Midbrain (tissue), 1 donor: ENCODE data around the gene EFCC1.

ENCODE experiments used
- DNase-seq: peaks from one replicate; lab custom pipeline; 2025; lab: John Stamatoyannopoulos, UW

Gene EFCC1

DNA sequence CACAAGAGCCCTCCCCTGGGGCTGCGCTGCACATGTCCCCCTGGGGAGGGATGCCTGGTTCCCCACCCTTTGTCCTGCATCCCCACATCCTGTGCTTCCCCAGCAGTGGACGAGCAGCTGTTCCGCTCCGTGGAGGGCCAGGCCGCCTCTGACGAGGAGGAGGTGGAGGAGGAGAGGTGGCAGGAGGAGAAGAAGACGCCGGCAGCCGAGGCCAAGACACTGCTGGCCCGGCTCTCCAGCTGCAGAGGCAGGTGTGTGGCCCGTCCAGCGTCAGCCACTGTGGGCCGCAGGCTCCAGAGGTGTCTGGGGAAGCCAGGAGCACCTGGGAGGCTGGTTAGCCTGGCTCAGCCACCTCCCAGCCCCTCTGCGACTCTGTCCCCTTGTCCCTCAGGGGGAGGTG lies 31.6 kb downstream of the EFCC1 start:
- DNase-seq: no peak

DNA sequence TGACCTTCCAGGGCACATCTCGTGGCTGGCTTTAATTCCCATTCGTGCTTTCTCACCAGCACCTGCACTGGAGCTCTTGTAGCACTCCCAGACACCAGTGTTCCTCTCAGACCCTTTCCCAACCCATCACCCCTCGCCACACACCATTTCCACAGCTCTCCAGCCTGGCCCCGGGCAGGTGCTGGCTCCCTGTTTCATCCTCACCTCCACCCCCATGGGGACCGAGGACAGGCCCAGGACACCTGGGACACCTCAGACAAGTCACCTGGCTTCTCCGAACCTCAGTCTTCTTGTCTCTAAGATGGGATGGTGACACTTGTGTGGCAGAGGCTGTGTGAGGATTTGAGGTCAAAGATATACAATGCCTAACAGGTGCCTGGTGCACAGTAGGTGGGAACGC lies 32.0 kb downstream of the EFCC1 start:
- no peak for DNase-seq

DNA sequence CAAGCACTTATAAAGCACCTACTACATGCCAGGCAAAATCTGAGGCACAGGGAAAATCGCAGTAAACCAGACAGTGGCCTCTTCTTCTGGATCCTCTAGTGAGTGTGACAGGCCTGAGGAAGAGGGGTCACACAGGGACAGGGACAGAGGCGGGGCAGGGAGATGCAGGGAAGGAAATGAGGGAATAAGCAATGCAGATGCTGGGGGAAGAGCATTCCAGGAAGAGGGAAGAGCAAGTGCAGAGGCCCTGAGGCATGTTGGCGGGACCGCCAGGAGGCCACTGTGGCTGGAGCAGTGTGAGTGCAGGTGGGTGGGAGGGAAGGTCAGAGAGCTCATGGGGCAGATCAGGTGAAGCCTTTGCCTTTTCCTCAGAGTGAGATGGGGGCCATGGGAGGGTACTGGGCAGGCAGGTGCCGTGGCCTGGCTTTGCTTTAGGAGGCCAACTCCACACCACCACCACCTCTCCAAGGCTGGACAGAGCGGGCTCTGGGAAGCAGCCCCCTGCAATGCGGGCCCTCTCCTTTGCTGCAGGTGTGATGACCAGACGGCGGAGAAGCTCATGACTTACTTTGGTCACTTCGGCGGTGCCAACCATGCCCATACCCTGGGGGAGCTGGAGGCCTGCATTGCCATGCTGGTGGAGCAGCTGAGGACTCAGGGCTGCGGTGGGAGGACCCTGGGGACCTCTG lies 32.7 kb downstream of the EFCC1 start:
- no peak for DNase-seq

DNA sequence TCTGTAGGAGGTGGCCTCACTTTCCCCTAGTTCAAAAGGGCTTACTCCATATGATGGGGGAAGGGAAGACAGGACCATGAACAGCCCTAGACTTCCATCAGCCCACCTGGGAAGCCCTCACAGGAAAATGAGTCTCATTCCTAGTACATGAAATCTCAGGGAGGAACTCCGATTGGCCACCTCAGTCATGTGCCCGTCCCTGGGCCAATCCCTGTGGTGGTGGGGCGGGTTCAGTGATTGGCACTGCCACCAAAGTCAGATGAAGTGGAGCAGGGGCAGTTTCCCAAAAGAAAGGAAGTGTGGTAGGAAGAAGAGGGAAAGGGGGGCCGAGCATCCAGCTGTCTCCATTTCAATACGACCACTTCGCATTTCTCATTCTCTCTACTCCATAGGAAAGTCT lies 33.5 kb downstream of the EFCC1 start:
- no peak for DNase-seq

DNA sequence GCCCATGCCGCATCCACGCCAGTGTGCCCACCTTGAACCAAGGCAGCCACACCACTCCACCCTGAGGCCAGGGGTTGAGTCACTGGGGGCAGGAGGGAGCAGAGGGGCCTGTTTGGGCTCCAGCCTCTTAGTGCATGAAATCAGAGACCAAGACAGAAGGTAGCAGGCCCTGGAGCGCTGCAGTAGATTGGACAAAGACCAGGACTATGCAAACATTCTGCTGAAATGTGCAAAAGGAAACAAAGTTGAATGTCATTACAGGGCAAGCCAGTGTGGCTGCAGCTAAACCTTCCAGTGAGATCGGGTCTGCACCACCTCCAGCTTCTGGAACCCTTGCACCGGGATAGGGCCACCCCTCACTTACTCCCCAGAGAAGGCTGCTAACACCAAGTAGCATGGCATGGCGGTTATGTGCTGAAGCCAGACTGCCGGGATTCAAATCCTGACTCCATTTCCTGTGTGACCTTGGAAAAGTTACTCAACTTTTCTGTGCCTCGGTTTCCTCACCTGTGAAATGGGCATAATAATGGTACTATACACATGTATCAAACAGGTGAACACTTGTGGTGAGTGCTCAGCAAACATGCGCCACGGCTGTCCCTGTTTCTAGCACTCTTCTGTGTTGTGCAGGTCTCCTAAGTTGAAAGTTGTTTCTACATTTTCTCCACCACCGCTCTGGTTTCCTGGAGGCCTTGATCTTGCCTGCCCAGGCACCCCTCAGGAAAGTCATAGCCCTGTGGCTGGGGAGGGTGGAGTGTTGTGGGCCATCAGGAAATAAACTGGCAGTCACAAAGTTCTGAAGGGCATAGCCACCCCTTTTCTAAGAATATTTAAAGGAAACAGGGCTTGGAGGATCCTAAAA lies 34.5 kb downstream of the EFCC1 start:
- no peak for DNase-seq

DNA sequence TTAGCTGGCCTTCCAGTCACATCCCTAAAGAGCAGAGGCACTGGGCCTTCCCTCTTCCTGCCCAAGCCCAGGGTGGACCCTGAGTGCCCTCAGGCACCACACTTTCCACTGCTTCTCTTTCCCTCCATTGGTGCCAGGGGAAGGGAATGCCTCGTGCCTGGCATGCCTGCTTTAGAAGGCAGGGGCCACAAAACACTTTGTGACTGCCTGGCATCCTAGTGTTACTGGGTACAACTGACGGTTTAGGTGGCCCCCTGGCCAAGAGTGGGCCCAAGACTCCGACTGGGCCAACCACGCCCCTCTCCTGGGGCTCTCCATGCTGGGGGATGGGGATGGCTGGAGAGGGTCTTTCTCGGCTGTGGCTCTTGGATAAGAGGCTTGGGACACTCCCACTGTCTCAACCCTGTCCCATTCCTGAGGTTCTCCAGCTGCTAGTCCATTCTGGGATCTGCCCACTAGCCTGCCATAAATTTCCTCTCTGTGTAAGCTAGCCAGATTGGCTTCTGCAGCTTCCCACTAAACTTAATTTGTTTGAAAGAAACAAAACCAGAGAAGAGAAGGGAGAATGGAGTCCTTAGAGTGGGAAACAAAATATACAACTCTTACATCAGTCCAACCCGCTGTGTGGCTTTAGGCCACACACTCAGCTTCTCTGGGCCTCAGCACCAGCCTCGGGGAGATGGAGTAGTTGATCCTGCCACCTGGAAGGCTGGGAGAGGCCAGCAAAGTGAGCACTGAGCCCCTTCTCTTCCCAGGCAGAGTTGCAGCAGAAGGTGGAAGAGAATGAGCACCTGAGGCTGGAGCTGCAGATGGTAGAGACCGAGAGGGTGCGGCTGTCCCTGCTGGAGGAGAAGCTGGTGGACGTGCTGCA lies 35.4 kb downstream of the EFCC1 start:
- no peak for DNase-seq

DNA sequence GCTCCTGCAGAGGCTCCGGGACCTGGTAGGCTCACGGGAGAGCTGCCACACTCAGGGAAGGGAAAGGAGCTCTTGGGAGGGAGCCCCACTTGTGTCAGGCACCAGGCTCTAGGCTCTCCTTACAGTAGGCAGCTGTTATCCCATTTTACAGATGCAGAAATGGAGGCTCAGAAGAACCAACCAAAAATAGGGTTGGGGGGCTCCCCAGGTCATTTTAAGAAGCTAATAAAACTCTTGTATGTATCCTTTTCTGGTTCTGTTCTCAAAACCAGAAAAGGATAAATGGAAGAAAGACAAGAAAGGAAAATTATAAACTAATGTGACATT lies 36.0 kb downstream of the EFCC1 start:
- no peak for DNase-seq

DNA sequence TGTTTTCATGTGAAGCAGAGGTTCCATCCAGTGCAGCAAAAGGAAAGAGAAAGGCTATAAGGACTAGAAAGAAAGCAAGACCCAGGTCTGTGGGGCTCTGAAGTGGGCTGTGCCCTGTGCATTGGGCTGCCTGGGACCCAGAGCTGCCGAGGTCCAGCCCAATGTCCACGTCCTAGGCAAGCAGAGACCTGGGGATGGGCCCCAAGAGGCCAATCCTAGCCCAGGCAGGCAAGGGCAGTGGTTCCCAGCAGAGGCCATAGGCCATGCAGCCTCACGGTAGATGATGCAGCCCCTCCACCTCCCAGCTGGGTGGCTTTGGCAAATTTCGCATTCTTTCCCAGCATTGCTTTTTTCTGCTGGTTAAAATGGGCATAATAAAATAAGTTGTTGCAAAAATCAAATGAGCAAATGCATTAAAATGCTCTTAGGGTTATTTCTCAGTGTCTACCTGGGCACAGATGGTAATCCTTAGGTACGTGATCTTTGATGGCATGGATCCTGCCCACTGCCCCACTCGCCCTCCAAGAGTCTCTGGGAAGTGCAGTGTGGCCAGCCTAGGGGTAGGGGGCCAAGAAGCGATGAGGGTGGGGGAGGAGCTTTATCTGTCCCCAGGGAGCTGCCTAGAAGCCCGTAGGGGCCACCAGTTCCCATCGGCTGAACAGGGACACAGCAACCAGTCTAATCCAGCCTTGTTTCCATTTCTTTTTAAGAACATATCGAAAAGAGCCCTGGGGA lies 37.2 kb downstream of the EFCC1 start:
- no peak for DNase-seq

DNA sequence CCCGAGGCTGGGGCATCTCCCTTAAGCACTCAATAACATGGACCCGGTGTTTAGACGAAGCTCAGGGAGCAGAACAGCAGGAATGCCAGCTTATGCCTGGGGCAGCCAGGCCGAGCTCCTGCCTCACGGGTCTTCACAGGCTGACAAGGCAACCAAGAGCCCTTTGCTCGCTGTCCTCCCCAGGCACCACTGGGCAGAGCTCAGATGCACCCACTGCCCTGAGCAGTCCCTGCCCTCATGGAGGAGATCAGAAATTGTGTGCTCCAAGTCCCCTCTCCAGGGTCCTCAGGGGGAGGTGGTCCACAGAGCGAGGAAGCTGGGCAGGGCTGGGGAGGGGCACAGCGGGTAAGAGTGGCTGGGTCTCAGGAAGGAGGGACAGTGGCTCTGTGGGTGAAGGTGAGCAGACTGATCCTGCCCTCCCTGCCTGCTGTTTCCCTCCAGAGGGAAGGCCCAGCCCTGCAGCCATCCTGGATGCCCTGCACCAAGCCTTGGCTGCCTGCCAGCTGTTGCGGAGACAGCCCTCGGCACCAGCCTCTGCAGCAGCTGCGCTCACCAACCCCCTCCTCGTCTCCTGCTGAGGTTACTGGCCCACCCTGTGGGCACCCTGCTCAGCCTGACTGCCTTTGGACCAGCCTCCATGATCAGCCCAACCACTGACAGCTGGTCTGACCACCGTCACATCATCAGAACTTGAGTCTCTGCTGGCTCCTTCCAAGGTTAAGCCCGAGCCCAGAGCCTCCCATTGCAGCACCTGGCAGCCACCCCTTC lies 38.4 kb downstream of the EFCC1 start:
- no peak for DNase-seq

DNA sequence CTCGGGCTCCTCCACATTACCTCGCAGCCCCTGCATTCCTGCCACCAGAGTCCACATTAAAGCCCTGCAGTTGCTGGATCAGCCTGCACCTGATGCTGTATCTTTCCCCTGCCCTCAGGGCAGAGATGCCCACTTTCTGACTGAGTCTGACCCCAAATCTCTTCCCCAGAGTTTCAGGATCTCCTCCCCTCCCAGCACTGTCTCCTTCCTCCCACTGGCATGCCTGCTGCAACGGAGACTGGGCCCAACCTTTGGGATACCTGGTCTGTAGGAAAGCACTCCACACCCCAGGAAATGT lies 38.9 kb downstream of the EFCC1 start:
- no peak for DNase-seq

DNA sequence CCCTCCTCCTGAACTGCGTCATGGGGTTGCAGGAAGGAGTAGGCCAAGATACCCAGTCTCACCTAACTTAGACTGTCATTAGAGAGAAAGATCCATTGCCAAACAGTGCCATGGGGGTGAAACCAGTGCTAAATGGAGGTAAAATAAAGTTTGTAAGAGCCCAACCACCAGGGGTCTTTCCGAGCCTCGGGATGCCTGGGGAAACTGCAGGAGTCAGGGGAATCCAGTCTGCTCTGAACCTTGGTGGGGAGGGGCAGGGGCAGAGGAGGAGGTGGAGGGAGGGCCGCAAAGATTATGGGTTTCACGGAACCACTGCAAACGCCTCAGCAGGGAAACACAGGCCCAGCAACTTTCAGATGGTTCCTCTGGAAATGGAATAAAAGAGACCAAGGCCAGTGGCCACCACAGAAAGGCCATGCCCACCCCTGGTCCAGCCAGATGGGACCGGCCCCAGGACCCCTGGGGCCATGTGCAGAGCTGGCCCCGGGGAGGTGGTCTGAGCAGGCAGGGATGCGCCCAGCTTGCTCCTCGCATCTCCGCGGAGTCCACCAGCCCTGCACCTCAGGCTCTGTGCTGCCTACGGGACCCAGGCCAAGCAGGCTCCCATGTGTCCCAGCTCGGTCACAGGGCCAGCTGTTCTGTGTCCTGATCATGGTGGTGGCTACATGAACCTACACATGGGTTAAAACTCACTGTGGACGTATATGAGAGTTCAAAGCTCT lies 39.6 kb downstream of the EFCC1 start:
- no peak for DNase-seq

DNA sequence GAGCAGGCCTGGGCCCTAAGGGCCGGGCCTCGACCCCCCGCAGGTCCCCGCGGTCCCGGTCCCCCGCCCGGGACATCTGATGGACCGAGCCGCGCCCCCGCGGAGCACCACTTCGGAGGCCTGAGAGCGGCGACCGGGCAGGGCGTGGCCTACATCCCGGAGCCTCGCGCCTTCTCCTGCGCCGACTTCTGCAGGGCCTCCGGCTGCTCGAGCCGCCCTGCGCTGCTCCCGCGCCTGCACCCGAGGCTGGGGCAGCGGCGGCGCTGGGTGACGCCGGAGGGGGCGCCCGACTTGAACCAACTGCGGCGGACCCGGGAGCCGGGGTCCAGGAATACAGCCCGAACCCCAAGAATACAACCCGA lies 44.6 kb downstream of the EFCC1 start:
- no peak for DNase-seq

DNA sequence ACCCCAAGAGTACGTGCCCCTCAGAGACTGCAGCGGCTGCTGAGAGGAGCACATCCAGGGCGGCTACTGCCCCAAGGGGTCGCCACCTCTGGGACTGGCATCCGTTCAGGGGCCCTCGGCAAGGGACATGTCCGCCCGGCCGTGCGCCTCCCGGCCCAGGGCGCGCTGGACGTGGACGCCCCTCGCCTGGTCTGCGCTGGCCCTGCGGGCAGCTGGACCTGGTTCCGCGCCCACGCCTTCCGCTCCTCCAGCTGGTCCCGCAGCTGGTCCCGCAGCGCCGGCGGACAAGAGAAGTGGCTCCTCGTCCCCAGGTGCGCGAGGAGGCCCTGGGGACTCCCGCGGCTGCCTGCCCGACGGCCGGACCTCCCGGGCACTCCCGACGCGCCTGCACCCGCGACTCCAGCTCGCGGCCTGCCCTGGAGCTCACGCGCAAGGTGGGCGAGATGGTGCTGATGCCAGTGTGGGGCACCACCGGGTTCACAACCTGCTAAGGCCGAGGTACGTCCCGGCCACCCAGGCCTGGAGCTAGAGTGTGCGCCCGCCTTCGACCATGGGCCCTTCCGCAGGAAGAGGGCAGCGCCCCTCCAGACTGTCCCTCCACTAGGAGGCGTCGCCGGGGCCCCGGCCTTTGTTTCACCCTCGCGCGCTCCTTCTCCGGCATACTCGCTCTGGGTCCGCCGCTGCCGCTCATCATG lies 45.1 kb downstream of the EFCC1 start:
- no peak for DNase-seq

DNA sequence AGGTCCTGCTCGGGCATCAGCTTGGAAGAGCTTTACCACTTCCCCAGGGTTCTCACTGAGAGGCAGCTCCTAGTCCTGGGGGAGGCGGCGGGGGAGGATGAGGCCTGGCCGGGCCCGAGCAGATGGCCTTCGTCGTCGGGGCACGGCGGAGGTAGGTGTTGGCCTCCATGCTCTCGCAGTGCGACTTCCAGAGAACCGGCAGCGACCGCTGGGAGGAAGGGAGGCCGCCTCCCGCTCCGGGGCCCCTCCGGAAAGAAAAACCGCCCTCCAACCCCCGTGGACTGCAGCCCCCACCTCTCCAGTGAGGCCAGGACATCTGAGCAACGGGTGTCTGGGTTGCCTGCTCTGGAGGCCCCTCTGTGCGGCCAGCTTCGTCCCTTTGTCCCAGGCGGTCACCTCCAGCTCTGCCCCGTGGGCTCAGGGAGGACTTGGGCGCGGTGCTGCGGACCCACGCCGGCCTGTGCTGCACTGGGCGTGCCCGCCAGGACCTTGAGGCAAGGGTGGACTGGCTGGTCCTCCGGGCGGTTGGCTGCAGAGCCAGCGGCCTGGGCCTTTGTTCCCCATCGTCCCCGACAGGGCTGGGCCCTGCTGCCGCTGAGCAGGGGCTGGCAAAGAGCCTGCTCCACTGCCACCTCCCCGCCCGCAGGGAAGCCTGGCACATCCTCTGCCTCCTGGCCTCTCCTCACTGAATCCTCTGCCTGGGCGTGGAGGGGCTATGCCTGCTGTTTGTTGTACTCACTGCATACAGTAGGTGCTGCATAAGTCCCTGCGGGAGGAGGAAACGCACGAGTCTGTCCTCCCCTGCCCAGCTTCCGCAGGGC lies 45.8 kb downstream of the EFCC1 start:
- DNase-seq: no peak

DNA sequence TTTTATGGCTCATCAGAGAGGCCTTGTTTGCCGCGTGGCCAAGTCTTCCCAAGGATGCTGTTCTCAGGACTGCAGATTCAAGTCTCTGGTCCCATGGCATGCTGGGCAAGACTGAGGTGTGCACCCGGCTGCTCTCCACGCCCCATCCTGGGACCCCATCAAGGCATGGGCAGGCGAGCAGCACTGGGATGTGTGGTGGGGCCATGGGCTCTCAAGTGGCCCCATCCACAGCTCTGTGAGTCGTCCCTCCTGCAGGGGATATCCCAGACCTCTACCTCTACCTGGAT lies 46.4 kb downstream of the EFCC1 start:
- DNase-seq: no peak

DNA sequence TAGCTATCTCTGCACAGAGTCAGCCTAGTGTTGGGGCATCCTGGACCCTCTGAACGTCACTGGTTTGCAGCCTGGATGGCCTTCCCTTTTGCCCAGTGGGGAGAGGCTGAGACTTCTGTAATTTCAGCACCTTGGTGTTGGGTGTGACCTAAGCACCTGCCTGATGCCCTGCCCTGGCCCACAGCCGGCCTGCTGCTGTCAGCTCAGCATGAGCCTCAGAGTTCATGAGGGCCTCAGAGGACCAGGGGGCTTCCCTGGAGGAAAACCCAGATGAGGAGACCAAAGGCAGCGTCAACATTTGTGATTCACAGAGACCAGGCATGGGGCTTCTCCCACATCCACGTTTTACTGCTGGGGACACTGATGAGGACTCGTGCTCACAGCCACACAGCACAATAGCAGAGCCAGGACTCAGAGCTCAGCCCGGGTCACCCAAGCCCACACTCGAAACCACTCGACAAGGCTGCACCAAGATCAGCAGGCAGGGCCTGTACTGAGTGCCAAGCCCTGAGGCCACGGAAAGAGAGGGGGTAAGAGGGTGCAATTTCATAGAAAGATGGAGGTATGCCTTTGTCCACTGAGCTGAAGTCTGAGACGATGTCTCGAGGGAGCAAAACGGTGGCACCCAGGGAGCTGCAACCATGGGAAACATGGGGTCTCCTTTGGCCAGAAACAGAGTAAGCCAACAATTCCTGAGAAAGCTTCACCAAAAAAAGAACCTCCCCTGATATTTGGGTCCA lies 49.6 kb downstream of the EFCC1 start:
- no peak for DNase-seq

DNA sequence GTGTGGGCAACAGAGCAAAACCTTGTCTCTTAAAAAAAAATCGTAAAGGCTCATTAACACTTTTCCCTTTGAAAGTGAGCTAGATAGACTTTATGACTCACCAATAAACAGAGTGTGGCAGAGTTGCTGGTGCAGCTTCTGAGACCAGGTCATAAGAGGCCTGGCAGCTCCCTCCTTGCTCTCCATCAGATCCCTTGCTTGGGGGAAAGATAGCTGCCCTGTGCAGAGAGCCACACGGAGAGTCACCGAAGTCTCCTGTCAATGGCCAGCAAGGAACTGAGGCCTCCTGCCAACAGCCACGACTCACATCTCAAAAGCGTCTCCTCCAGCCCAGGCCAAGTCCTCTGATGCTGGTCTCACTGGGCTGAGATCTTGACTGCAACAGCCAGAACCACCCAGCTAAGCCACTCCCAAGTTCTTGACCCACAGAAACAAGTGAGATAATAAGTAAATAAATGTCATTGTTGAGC lies 50.8 kb downstream of the EFCC1 start:
- DNase-seq: no peak

DNA sequence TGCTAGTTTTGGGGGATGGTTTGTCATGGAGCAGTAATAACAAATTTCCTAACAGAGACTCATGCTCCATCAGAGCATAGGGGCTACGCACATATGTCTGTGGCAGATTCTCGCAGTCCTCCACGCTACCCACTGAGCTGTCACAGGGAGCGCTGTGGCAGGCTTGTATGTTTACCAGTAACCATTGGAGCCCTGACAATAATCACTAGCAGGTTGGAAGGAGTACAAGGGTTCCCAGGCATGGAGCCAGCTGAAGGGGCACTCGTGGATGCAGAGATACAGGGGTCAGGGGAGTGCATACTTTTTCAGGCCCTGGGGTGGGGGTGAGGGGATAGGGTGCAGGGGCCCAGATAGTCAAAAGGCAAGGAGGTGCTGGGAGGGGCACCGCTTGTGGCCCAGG lies 51.6 kb downstream of the EFCC1 start:
- no peak for DNase-seq

DNA sequence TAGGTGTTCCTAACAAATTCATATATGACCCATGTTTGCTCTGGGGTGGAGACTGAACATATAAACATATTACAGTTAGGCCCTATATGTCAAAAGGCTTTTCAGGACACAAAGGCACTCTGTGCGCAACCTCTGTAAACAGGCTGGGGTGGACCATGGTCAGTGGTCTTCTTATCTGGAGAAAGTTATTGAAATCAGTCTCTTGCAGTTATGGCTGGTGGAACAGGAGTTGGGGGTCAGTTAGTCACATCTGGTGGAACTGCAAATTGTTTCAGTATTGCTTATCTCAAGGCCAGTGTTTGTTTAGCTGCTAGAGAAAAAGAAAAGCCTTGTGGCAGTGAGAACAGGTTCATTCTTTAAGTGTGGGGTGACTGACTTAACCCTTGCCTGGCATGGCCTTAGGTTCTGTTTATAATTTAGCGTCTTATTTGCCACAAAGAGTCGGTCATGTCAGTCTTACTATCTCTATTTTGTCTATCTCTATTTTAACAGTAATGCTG lies 53.6 kb downstream of the EFCC1 start:
- no peak for DNase-seq
